Measurements from ENCODE around the gene ACTR6. TPM values are rescaled to one million over a fixed set of nuclear protein-coding genes. Genes with fewer than 3 reads are reported as not detected.

ACTR6 gene
- total and polyA plus RNA-seq, 2 donors (not counting 3 experiments of a cell fraction or from before 2014, with no cell fraction given) = 7.5 to 23.2 TPM

DNA sequence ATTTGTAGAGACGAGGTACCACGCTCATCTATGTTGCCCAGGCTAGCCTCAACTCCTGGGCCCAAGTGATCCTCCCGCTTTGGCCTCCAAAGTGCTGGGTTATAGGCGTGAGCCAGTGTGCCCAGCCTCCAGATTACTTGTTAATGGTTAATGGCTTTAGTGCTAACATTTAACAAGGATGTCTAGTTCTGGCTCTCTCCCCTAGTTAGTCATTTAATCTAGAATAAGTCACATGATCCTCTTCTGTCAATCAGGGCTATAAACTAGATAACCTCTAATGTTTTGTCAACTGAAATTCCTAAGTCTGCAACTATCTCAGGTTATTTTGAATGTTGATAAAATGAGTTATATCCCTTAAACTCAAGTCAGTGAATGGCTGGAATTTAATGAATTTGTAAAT is 15.7 kb downstream of the ACTR6 start:
- H3K27me3 ChIP-seq (ENCODE audit: control insufficient read depth in 2 of 2, insufficient read depth in 2 of 2, low read length in 2 of 2) = no peaks in the 10 kb centered on the region
- H2AFZ ChIP-seq (ENCODE audit: low read depth, low read length) = no peak overlapping the region
- FAIRE-seq = no peak
- H3K9me1 ChIP-seq (replicated peaks; ENCODE audit: control insufficient read depth, extremely low read depth, insufficient read depth, low read length) = no peaks in the 10 kb centered on the region
- BruUV-seq (replicated peaks) = no TSS peak
- TF ChIP-seq FOS (IDR thresholded peaks at IDR 0.05; ENCODE audit: borderline replicate concordance, insufficient read depth, low read length) (no peak), JUN (IDR thresholded peaks at IDR 0.05; ENCODE audit: borderline replicate concordance, insufficient read depth, insufficient read length, low read depth) (no peak), EZH2 (IDR thresholded peaks at IDR 0.05; ENCODE audit: borderline replicate concordance, low read depth, low read length, severe bottlenecking) (no peak), POLR2AphosphoS5 (IDR thresholded peaks at IDR 0.05; ENCODE audit: insufficient read depth, low read depth, low read length) (no peak), MYC (IDR thresholded peaks at IDR 0.05; ENCODE audit: low read depth, low read length) (no peak), POLR2A (IDR thresholded peaks at IDR 0.05; ENCODE audit: low read depth, low read length) (no peak), GATA2 (IDR thresholded peaks at IDR 0.05; ENCODE audit: insufficient read depth, insufficient read length, low read depth, low read length) (no peak)
- TF ChIP-seq, protein P1, sequence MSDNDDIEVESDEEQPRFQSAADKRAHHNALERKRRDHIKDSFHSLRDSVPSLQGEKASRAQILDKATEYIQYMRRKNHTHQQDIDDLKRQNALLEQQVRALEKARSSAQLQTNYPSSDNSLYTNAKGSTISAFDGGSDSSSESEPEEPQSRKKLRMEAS (IDR thresholded peaks at IDR 0.05; ENCODE audit: insufficient read depth, insufficient read length) = no peak
- TF ChIP-seq, protein P2, sequence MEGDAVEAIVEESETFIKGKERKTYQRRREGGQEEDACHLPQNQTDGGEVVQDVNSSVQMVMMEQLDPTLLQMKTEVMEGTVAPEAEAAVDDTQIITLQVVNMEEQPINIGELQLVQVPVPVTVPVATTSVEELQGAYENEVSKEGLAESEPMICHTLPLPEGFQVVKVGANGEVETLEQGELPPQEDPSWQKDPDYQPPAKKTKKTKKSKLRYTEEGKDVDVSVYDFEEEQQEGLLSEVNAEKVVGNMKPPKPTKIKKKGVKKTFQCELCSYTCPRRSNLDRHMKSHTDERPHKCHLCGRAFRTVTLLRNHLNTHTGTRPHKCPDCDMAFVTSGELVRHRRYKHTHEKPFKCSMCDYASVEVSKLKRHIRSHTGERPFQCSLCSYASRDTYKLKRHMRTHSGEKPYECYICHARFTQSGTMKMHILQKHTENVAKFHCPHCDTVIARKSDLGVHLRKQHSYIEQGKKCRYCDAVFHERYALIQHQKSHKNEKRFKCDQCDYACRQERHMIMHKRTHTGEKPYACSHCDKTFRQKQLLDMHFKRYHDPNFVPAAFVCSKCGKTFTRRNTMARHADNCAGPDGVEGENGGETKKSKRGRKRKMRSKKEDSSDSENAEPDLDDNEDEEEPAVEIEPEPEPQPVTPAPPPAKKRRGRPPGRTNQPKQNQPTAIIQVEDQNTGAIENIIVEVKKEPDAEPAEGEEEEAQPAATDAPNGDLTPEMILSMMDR (IDR thresholded peaks at IDR 0.05; ENCODE audit: extremely low read depth in 1 of 2, insufficient read depth in 1 of 2, low read depth in 1 of 2, low read length in 2 of 2) = no peak
- H3K4me1 ChIP-seq (ENCODE audit: control insufficient read depth, extremely low read depth, insufficient read depth, low read length) = no peaks in the 10 kb centered on the region
- H3K9me3 ChIP-seq (replicated peaks; ENCODE audit: control insufficient read depth, insufficient read depth, low read length) = no peaks in the 10 kb centered on the region
- CTCF ChIA-PET = no interaction called here
- no peak overlapping the region for H3K27ac ChIP-seq (ENCODE audit: insufficient read depth, low read depth, low read length)
- DNase-seq (ENCODE audit: low read depth, low spot score) = no peak
- no peak overlapping the region for H3K4me2 ChIP-seq (ENCODE audit: insufficient read depth, low read length)
- H3K4me3 ChIP-seq (replicated peaks in 1 of 3; ENCODE audit: insufficient read depth in 1 of 3, low read depth in 1 of 3, low read length in 3 of 3) = no peak overlapping the region
- dilution Hi-C loops (cut with MboI; ENCODE audit: extremely low pct_ligation_motif_present, low sequenced_read_pairs) (no loop called here), intact Hi-C loops (cut with micrococcal nuclease) (no loop called here)
- no peaks in the 10 kb centered on the region for H4K20me1 ChIP-seq (replicated peaks; ENCODE audit: control insufficient read depth, extremely low read depth, insufficient read depth, low read length)
- no peak overlapping the region for H3K9ac ChIP-seq (replicated peaks; ENCODE audit: extremely low read depth, insufficient read depth, low read length)
- POLR2A ChIA-PET = no interaction called here
- peaks cover 3 to 5% of the 10 kb centered on the region in 2 experiments for H3K36me3 ChIP-seq (ENCODE audit: control insufficient read depth in 2 of 2, extremely low read depth in 1 of 2, insufficient read depth in 2 of 2, low read length in 2 of 2)
- no peaks in the 10 kb centered on the region for H3K79me2 ChIP-seq (ENCODE audit: control insufficient read depth, insufficient read depth, low read length)

Data from endothelial cell of umbilical vein (primary cell).